HepG2 (cell line): ENCODE measurements around the gene GLIPR1L2. TPM values are rescaled to one million over a fixed set of nuclear protein-coding genes. Genes with fewer than 3 reads are reported as not detected.

ENCODE experiments used
- KLF15 ChIP-seq: sonication (generic); formaldehyde crosslinking; IDR thresholded peaks from 2 replicates; pipeline ENCODE4 v1.8.1; 2023; ENCODE audit warnings: borderline replicate concordance, mild to moderate bottlenecking, inconsistent platforms, missing genetic modification reagents, mixed read lengths
- PHF5A ChIP-seq: IDR thresholded peaks from one replicate; pipeline ENCODE4 v1.6.1; 2018; ENCODE audit warnings: low read depth, missing genetic modification reagents; ENCODE audit not compliant: unreplicated experiment
- SMAD1 ChIP-seq: sonication (generic); formaldehyde crosslinking; IDR thresholded peaks from 2 replicates; pipeline ENCODE4 v1.4.0; 2020; ENCODE audit warnings: missing genetic modification reagents, low read depth, mild to moderate bottlenecking, borderline replicate concordance
- TCF7 ChIP-seq: sonication (generic); IDR thresholded peaks from 2 replicates; pipeline ENCODE4 v1.6.1; 2016; ENCODE audit warnings: antibody characterized with exemption, low read depth
- ZNF232 ChIP-seq: sonication (generic); formaldehyde crosslinking; IDR thresholded peaks from 2 replicates; pipeline ENCODE4 v1.4.0; 2020; ENCODE audit warnings: missing genetic modification reagents, borderline replicate concordance
- ZNF383 ChIP-seq: sonication (generic); formaldehyde crosslinking; IDR thresholded peaks from 2 replicates; pipeline ENCODE4 v1.4.0; 2020; ENCODE audit warnings: missing genetic modification reagents, mild to moderate bottlenecking, borderline replicate concordance
- polyA plus RNA-seq, 8 experiments: library from polyadenylated mRNA; depleted of rRNA in 3 of 8; stranded (reverse) in 7 of 8; unstranded in 1 of 8; fragments of >200 nt; fragmentation: Illumina TruSeq in 4 of 8; extraction: Trizol in 4 of 8; gene quantifications; 2 replicates each; pipeline versions ENCODE4 v1.2.1 to v1.2.3, GENCODE V29; 2011 to 2016; ENCODE audit warnings: low read depth in 4 of 8, missing spikeins in 1 of 8, mixed read lengths in 1 of 8; ENCODE audit not compliant: insufficient read depth in 1 of 8
- total RNA-seq, 5 experiments: library from RNA; depleted of rRNA; stranded (reverse); fragments of >200 nt; fragmentation: Illumina TruSeq; extraction: Trizol; gene quantifications; 2 replicates each; pipeline ENCODE4 v1.2.3, GENCODE V29; 2016; ENCODE audit warnings: low read depth in 1 of 5
- TF ChIP-seq, protein P1 (sequence below): sonication (generic); formaldehyde crosslinking; IDR thresholded peaks from 2 replicates; pipeline ENCODE4 v1.4.0; 2020; ENCODE audit warnings: missing genetic modification reagents, borderline replicate concordance
- TF ChIP-seq, protein P2 (sequence below): IDR thresholded peaks from 2 replicates; pipeline ENCODE4 v1.6.1; 2012; ENCODE audit warnings: low read depth, low read length, improper control_type of control experiment
- TF ChIP-seq, protein P3 (sequence below): IDR thresholded peaks from 2 replicates; pipeline ENCODE4 v1.6.1; 2016; ENCODE audit warnings: control low read depth

The GLIPR1L2 gene
- total and polyA plus RNA-seq, 2 of the 13 experiments (the other 11 are each of a cell fraction or from before 2014, with no cell fraction given): not detected

DNA sequence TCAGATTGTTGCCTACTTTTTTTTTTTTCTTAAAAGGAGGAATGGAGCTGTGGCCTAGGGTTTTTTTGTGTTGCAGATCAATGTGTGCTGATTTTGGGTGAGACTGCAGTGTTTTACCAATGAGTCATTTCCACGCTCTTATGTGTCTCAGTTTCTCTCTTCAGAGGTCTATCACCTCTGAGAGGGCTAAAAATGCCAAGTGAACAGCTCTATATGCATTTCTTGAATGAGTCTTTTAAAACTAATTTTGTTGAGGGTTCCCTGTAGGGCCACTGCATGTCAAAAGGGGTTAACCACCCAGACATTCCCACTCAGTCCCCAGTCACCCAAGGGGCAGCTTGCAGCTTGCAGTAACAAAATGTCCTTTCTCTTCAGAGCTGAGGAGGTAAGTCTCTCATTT is 24.3 kb upstream of the GLIPR1L2 start (continued):
- TF ChIP-seq, protein P1, sequence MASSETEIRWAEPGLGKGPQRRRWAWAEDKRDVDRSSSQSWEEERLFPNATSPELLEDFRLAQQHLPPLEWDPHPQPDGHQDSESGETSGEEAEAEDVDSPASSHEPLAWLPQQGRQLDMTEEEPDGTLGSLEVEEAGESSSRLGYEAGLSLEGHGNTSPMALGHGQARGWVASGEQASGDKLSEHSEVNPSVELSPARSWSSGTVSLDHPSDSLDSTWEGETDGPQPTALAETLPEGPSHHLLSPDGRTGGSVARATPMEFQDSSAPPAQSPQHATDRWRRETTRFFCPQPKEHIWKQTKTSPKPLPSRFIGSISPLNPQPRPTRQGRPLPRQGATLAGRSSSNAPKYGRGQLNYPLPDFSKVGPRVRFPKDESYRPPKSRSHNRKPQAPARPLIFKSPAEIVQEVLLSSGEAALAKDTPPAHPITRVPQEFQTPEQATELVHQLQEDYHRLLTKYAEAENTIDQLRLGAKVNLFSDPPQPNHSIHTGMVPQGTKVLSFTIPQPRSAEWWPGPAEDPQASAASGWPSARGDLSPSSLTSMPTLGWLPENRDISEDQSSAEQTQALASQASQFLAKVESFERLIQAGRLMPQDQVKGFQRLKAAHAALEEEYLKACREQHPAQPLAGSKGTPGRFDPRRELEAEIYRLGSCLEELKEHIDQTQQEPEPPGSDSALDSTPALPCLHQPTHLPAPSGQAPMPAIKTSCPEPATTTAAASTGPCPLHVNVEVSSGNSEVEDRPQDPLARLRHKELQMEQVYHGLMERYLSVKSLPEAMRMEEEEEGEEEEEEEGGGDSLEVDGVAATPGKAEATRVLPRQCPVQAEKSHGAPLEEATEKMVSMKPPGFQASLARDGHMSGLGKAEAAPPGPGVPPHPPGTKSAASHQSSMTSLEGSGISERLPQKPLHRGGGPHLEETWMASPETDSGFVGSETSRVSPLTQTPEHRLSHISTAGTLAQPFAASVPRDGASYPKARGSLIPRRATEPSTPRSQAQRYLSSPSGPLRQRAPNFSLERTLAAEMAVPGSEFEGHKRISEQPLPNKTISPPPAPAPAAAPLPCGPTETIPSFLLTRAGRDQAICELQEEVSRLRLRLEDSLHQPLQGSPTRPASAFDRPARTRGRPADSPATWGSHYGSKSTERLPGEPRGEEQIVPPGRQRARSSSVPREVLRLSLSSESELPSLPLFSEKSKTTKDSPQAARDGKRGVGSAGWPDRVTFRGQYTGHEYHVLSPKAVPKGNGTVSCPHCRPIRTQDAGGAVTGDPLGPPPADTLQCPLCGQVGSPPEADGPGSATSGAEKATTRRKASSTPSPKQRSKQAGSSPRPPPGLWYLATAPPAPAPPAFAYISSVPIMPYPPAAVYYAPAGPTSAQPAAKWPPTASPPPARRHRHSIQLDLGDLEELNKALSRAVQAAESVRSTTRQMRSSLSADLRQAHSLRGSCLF: no peak
- no peak for TF ChIP-seq PHF5A (CRISPR knock-in tag)
- TF ChIP-seq, protein P2, sequence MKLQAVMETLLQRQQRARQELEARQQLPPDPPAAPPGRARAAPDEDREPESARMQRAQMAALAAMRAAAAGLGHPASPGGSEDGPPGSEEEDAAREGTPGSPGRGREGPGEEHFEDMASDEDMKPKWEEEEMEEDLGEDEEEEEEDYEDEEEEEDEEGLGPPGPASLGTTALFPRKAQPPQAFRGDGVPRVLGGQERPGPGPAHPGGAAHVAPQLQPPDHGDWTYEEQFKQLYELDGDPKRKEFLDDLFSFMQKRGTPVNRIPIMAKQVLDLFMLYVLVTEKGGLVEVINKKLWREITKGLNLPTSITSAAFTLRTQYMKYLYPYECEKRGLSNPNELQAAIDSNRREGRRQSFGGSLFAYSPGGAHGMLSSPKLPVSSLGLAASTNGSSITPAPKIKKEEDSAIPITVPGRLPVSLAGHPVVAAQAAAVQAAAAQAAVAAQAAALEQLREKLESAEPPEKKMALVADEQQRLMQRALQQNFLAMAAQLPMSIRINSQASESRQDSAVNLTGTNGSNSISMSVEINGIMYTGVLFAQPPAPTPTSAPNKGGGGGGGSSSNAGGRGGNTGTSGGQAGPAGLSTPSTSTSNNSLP: no peak
- TF ChIP-seq SMAD1 (CRISPR knock-in tag): no peak
- TF ChIP-seq, protein P3, sequence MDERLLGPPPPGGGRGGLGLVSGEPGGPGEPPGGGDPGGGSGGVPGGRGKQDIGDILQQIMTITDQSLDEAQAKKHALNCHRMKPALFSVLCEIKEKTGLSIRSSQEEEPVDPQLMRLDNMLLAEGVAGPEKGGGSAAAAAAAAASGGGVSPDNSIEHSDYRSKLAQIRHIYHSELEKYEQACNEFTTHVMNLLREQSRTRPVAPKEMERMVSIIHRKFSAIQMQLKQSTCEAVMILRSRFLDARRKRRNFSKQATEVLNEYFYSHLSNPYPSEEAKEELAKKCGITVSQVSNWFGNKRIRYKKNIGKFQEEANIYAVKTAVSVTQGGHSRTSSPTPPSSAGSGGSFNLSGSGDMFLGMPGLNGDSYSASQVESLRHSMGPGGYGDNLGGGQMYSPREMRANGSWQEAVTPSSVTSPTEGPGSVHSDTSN (CRISPR knock-in tag): no peak
- TF ChIP-seq KLF15 (CRISPR knock-in tag): no peak
- no peak for TF ChIP-seq ZNF383 (CRISPR knock-in tag)
- TF ChIP-seq ZNF232 (CRISPR knock-in tag): no peak
- no peak for TF ChIP-seq TCF7
- TF ChIP-seq, all 625 proteins: peak for 0
